RWPE2 (cell line): Measurements from ENCODE around the gene LHX2.

Source experiments
- ATAC-seq: fragments of 200-7000 bp; cut with Tn5 transposase; 3 replicates; pipeline ENCODE4 v1.9.1; 2021; ENCODE audit warnings: low read depth
- DNase-seq: peaks from one replicate; pipeline ENCODE4 v3.0.0-alpha.2; 2020; ENCODE audit warnings: low spot score
- H3K27ac ChIP-seq: fragments of 450-650 bp; 2 replicates; pipeline ENCODE4 v1.5.1; 2017; ENCODE audit warnings: mild to moderate bottlenecking; ENCODE audit not compliant: poor library complexity, severe bottlenecking
- H3K27me3 ChIP-seq: fragments of 250-450 bp; sonication (Bioruptor Pico); 2 replicates; pipeline ENCODE4 v1.5.1; 2021; ENCODE audit warnings: mild to moderate bottlenecking, moderate library complexity; ENCODE audit not compliant: insufficient read depth, poor library complexity, severe bottlenecking
- H3K36me3 ChIP-seq: fragments of 250-450 bp; sonication (Bioruptor Pico); 2 replicates; pipeline ENCODE4 v1.5.1; 2020; ENCODE audit warnings: low read depth, mild to moderate bottlenecking, moderate library complexity
- H3K4me1 ChIP-seq: fragments of 250-450 bp; sonication (Bioruptor Pico); 2 replicates; pipeline ENCODE4 v1.5.1; 2021; ENCODE audit warnings: mild to moderate bottlenecking, moderate library complexity; ENCODE audit not compliant: insufficient read depth, poor library complexity, severe bottlenecking
- H3K4me3 ChIP-seq: fragments of 250-450 bp; sonication (Bioruptor Pico); 2 replicates; pipeline ENCODE4 v1.5.1; 2021; ENCODE audit warnings: mild to moderate bottlenecking, moderate library complexity; ENCODE audit not compliant: severe bottlenecking
- H3K9me3 ChIP-seq: fragments of 250-450 bp; sonication (Bioruptor Pico); 2 replicates; pipeline ENCODE4 v1.5.1; 2021; ENCODE audit warnings: mild to moderate bottlenecking, moderate library complexity; ENCODE audit not compliant: severe bottlenecking
- TF ChIP-seq, protein P1 (sequence below): fragments of 450-650 bp; IDR thresholded peaks from one replicate; pipeline ENCODE4 v1.5.1; 2017; ENCODE audit warnings: mild to moderate bottlenecking, moderate library complexity; ENCODE audit not compliant: poor library complexity, severe bottlenecking

LHX2 gene

DNA sequence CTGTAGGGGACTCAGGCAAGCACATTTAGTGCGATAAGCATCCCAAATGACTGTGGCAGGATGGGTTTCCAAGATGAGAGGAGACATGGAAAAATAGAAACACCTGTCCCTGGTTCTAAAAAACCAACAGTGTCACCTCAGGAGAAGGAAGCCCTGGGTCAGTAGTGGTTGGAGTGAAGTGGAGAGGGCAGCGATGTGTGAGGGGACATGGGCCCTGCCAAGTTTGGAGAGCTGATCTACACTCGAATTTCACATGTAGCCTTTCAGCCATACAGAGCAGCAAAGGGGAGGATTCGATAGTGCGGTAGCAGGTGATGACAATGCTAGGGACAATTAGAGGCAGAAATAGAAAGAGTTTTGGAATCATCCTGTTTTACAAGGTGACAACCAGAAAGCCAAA is 32.6 kb upstream of the LHX2 start:
- Histone ChIP-seq H3K36me3 (no peaks in the 10 kb centered on the region), H3K27me3 (peaks cover 37% of the 10 kb centered on the region), H3K27ac (no peak overlapping the region), H3K4me1 (no peaks in the 10 kb centered on the region), H3K9me3 (no peaks in the 10 kb centered on the region), H3K4me3 (no peak overlapping the region)
- ATAC-seq: no peak
- TF ChIP-seq, protein P1, sequence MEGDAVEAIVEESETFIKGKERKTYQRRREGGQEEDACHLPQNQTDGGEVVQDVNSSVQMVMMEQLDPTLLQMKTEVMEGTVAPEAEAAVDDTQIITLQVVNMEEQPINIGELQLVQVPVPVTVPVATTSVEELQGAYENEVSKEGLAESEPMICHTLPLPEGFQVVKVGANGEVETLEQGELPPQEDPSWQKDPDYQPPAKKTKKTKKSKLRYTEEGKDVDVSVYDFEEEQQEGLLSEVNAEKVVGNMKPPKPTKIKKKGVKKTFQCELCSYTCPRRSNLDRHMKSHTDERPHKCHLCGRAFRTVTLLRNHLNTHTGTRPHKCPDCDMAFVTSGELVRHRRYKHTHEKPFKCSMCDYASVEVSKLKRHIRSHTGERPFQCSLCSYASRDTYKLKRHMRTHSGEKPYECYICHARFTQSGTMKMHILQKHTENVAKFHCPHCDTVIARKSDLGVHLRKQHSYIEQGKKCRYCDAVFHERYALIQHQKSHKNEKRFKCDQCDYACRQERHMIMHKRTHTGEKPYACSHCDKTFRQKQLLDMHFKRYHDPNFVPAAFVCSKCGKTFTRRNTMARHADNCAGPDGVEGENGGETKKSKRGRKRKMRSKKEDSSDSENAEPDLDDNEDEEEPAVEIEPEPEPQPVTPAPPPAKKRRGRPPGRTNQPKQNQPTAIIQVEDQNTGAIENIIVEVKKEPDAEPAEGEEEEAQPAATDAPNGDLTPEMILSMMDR: no peak
- no peak for DNase-seq

DNA sequence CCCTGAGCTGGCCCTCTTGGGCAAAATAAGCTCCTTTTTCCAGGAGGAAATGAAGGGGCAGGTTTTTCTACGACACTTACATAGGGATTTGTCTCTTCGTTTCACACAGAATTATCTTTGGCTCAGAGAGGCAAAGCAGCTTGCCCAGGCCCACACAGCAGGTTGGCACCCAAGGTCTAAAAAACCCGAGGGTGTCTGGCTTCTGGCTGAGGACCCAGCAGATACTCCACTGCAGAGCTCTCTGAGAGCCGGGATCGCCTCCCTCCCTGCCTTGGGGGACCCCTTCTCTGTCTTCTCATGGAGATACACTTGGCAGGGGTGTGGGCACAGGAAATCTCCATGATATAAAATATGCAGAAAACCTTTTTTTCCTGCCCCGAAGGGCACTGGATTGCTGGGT is 29.0 kb upstream of the LHX2 start:
- no peak overlapping the region for H3K4me3 ChIP-seq
- H3K27me3 ChIP-seq: peaks cover 37% of the 10 kb centered on the region
- no peaks in the 10 kb centered on the region for H3K36me3 ChIP-seq
- no peak for ATAC-seq
- no peaks in the 10 kb centered on the region for H3K9me3 ChIP-seq
- H3K27ac ChIP-seq: no peak overlapping the region
- H3K4me1 ChIP-seq: no peaks in the 10 kb centered on the region
- TF ChIP-seq, protein P1: no peak
- DNase-seq: no peak

GRCh38 chr9:123983047-123983446 is 28.5 kb upstream of the LHX2 start:
- Histone ChIP-seq H3K4me3 (no peak overlapping the region), H3K27ac (no peak overlapping the region), H3K4me1 (no peaks in the 10 kb centered on the region), H3K9me3 (no peaks in the 10 kb centered on the region), H3K36me3 (no peaks in the 10 kb centered on the region), H3K27me3 (peaks cover 41% of the 10 kb centered on the region)
- ATAC-seq (no peak), DNase-seq (no peak)
- TF ChIP-seq, protein P1: no peak

- TF ChIP-seq, protein P1: no peak
- DNase-seq (no peak), ATAC-seq (no peak)
- Histone ChIP-seq H3K4me1 (no peaks in the 10 kb centered on the region), H3K36me3 (no peaks in the 10 kb centered on the region), H3K27me3 (peaks cover 41% of the 10 kb centered on the region), H3K9me3 (no peaks in the 10 kb centered on the region), H3K4me3 (no peak overlapping the region), H3K27ac (no peak overlapping the region)
These were observed 26.8 kb upstream of the LHX2 start for GRCh38 chr9:123984802-123985201.

- H3K9me3 ChIP-seq: no peaks in the 10 kb centered on the region
- H3K27me3 ChIP-seq: peaks cover 43% of the 10 kb centered on the region
- no peak for ATAC-seq
- no peak overlapping the region for H3K27ac ChIP-seq
- H3K4me3 ChIP-seq: no peak overlapping the region
- H3K4me1 ChIP-seq: no peaks in the 10 kb centered on the region
- TF ChIP-seq, protein P1: no peak
- DNase-seq: no peak
- no peaks in the 10 kb centered on the region for H3K36me3 ChIP-seq
These were observed 25.7 kb upstream of the LHX2 start for GRCh38 chr9:123985869-123986268.
